Measurements from ENCODE around the gene PEX11G. TPM values are rescaled to one million over a fixed set of nuclear protein-coding genes. Genes with fewer than 3 reads are reported as not detected.

PEX11G gene
- total and polyA plus RNA-seq, 10 donors, result 2.3 to 9.6 (median 4.6) TPM

- no peak for DNase-seq
- peak in 1 of 3 donors; percentile 27 for TF ChIP-seq POLR2AphosphoS5 (IDR thresholded peaks at IDR 0.05)
- TF ChIP-seq CTCF (IDR thresholded peaks at IDR 0.05 in 8 of 11, conservative IDR thresholded peaks at IDR 0.05 in 3 of 11), result no peak
- Histone ChIP-seq H3K27me3 (replicated peaks in 1 of 7) (no peaks in the 10 kb centered on the region), H3K9me3 (no peaks in the 10 kb centered on the region), H3K27ac (peak overlapping the region in 2 of 8 donors; percentile 17 to 48), H3K36me3 (peaks cover 0 to 29% (median 11%) of the 10 kb centered on the region in 6 donors), H3K4me3 (no peak overlapping the region), H3K4me1 (peaks cover 0 to 33% (median 17%) of the 10 kb centered on the region in 6 donors)
- WGBS, 5 donors, result 80 to 92% (median 87%) methylated on average over 5 to 7 of the region's 7 CpGs
- intact Hi-C loops (cut with DNase I; ENCODE audit: low total_unique reads), result no loop called here
These were observed 12.6 kb downstream of the PEX11G start for GRCh38 chr19:7476241-7476640.

- Histone ChIP-seq H3K27ac (peak overlapping the region in 1 of 8 donors; percentile 48), H3K4me3 (no peak overlapping the region), H3K4me1 (peaks cover 0 to 39% (median 17%) of the 10 kb centered on the region in 6 donors), H3K9me3 (no peaks in the 10 kb centered on the region), H3K27me3 (replicated peaks in 1 of 7) (no peaks in the 10 kb centered on the region), H3K36me3 (peaks cover 1 to 35% (median 17%) of the 10 kb centered on the region in 6 donors)
- WGBS, 5 donors, result 80 to 93% (median 86%) methylated on average over 5 to 6 of the region's 6 CpGs
- intact Hi-C loops (cut with DNase I; ENCODE audit: low total_unique reads), result no loop called here
- DNase-seq, result no peak
- no peak for TF ChIP-seq POLR2A (IDR thresholded peaks at IDR 0.05)
- peak in 1 of 3 donors; percentile 52 for TF ChIP-seq POLR2AphosphoS5 (IDR thresholded peaks at IDR 0.05)
- no peak for TF ChIP-seq CTCF (IDR thresholded peaks at IDR 0.05 in 8 of 11, conservative IDR thresholded peaks at IDR 0.05 in 3 of 11)
These were observed 13.2 kb downstream of the PEX11G start for GRCh38 chr19:7475665-7476064.

GRCh38 chr19:7471696-7472615 is 16.9 kb downstream of the PEX11G start:
- H3K27ac ChIP-seq, result peak overlapping the region in 7 of 8 donors; percentile 27 to 79 (median 70)
- H3K27me3 ChIP-seq (replicated peaks in 1 of 7), result no peaks in the 10 kb centered on the region
- intact Hi-C loops (cut with DNase I; ENCODE audit: low total_unique reads), result no loop called here
- no peak for DNase-seq
- WGBS, 5 donors, result 78 to 88% (median 81%) methylated on average over 39 to 42 of the region's 42 CpGs
- TF ChIP-seq CTCF (IDR thresholded peaks at IDR 0.05 in 8 of 11, conservative IDR thresholded peaks at IDR 0.05 in 3 of 11) (no peak), POLR2AphosphoS5 (IDR thresholded peaks at IDR 0.05) (peak in 1 of 3 donors; percentile 45)
- H3K4me1 ChIP-seq, result peaks cover 0 to 40% (median 17%) of the 10 kb centered on the region in 6 donors
- H3K9me3 ChIP-seq, result no peaks in the 10 kb centered on the region
- peaks cover 2 to 70% (median 54%) of the 10 kb centered on the region in 6 donors for H3K36me3 ChIP-seq
- H3K4me3 ChIP-seq, result no peak overlapping the region

All from spleen (tissue), 11 donors.